HS-27A (cell line): ENCODE results near the gene ZNF12.
A peak's percentile ranks its signal among the peaks of the same experiment; 100 is the strongest.
"Not testable (repeated sequence)": the region's sequence is repeated elsewhere in the genome, so short reads cannot be mapped to it uniquely, and the experiment has no call there.

Experiments used
- DNase-seq: peaks from one replicate; pipeline ENCODE4 v3.0.0-alpha.2; 2012; ENCODE audit warnings: low read depth, missing footprints

ZNF12 gene

DNA sequence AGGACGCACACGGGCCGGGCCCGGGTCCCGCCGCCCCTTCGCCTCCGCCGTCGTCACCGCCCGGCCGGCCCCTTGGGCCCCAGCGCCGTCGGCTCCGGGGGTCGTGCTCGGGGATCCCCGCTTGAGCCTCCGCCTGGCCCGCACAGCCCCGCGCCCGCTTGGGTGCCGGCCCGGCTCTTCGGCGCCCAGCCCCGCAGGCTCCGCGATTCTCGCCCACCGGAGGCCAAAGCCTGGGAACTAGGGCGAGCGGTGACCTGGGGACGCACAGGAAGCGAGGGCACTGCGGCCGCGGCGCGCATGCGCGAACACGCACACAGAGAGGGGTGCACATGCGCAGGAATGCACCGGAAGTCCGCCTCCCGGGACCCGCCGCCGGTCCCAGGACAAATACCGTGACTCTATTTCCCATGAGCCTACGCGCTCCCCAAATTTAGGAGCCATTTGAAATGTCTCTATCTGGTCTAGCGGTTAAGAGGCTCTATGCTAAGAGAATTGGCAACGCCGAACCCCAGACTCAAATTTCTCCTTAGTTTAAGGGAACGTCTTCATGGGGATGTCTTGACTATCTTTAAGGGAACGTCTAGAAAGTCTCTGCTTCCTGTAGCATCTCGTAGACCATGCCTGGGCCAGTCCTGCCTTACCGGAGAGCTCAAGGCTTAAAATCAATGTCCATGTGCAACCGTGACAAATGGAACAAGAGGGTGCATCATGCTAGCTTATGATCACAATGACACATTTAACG is at the start of gene ZNF12:
ZNF12 (minus strand) TSS at position 282 of the 742 bp plus-strand sequence. CDS start 1,774 bp downstream, outside the sequence.
- peak; percentile 65 for DNase-seq

DNA sequence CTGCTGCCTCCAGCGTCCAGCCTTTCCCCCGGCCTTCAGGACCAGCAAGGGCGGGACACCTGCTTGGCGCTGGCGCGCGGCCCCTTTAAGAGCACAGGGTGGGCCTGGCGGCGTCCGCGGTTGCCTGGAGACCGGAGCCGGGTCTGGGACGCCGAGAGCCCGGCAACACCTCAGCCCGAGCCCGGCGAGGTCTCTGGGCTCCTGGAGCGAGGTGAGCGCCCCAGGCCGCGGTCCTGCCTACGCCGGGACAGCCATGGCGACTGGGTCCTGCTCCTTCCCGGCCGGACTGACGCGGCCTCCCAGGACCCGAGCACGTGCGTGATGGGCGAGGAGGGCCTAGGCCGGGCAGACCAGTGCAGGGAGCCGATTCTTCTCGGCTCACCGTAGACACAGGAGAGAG is 47.2 kb upstream of the ZNF12 start, which contains the start of gene RSPH10B2:
RSPH10B2 (plus strand) TSS at position 140 of the 400 bp plus-strand sequence. CDS start 3,575 bp downstream, outside the sequence.
- DNase-seq, result not testable (repeated sequence)

- DNase-seq, result not testable (repeated sequence)
Measured at GRCh38 chr7:6750173-6750572, 43.4 kb upstream of the ZNF12 start.

- not testable (repeated sequence) for DNase-seq
Measured at GRCh38 chr7:6749335-6749734, 42.6 kb upstream of the ZNF12 start.

DNA sequence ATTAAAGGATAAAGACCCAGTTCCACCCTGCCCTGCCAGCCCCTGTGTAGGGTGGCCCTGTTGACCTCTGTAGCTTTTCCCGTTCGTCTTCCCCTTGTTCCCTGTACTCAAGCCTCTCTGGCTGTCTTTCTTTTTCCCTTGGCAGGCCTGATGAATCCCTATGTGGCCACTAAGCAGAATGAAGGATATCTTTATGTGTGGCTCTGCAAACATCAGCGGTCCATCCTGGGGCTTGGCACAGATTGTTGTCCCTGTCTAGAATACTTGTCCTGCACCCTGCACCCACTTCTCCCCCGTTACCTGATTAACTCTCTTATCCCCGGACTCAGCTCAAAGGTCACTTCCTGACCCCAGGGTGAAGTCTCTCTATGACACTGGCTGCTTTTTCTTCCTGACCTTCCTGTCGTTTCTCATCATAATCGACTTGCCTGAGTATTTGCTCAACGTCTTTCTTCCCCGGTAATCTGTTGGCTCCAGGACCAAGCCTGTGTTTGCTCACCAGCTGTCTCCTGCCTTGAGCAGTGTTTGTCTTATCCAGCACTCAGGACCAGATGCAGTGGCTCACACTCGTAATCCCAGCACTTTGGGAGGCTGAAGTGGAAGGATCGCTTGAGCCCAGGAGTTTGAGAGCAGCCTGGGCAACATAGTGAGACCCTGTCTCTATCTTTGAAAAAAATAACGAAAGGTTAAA is 37.8 kb upstream of the ZNF12 start:
- DNase-seq, result not testable (repeated sequence)

DNA sequence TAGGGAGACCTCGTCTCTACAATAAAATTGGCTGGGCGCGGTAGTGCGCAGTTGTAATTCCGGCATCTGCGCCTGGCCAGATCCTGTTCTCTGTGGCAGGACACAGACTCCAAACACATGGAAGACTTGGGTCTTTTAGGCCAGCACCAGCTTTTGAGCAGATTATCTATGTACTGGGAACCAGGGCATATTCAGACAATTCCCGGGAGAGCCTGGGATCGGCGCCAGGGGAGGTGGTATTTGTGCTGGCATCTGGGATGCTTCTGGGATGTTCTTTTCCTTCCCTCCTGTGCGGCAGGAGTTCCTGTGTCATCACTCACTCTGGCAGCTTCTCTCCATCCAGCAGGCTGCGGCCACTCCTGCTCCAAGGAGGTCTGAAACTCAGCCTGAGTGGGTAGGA is 31.7 kb upstream of the ZNF12 start:
- not testable (repeated sequence) for DNase-seq

DNA sequence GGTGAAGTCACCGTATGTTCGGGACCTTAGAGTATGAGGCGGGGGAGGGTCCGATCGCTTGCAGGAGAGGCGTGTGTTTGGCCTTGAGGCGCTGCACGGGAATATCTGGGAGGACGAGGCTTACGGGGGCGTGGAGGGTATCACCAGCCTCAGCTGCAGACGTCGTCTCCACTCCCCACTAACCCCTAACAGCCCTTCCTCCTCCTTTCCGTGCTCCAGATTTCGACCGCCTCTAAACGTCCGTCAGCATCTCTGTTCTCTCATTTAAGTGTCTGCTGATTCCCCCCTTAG is 23.5 kb upstream of the ZNF12 start:
- no peak for DNase-seq

DNA sequence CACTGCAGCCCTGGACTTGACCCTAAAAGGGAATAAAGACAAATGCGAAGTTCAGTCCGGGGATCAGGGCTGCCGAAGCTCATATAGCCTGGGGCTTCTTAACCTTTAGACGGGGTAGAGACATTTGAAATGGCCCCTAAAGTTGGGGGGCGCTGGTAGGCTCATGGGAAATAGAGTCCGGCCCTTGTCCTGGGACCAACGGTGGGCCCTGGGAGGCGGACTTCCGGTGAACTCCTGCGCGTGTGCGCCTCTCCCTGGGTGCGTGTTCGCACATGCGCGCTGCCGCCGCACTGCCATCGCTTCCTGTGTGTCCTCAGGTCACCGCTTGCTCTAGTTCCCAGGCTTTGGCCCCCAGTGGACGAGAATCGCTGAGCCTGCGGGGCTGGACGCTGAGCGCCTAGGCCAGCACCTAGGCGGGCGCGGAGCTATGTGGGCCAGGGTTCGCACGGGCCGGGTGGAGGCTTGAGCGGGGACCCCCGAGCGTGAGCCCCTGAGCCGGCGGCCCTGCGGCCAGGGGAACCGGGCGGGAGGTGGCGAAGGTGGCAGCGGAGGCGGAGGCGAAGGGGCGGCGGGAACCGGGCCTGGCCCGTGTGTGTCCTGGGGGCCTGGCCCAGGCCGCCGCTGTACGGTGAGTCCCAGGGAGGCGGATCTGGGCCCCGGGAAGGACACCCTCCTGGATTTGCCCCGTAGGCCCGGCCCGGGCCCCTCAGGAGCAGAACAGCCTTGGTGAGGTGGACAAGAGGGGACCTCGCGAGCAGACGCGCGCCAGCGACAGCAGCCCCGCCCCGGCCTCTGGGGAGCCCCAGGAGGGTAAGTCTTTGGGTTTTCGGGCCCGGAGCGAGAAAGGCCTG is 23.0 kb upstream of the ZNF12 start:
- DNase-seq, result peak; percentile 54

GRCh38 chr7:6728893-6729491 is 22.2 kb upstream of the ZNF12 start:
- not testable (repeated sequence) for DNase-seq

GRCh38 chr7:6727663-6728062 is 20.9 kb upstream of the ZNF12 start:
- no peak for DNase-seq

DNA sequence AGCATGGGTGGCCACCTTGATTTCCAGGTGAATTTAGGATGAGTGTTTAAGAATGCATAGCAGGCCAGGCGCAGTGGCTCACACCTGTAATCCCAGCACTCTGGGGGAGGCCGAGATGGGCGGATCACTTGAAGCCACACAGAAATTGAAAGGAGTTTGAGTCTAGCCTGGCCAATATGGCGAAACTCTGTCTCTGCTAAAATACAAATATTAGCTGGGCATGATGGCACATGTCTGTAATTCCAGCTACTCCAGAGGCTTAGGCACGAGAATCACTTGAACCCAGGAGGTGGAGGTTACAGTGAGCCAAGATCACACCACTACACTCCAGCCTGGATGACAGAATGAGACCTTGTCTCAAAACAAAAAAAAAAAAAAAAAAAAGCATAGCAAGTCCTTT is 19.6 kb upstream of the ZNF12 start:
- DNase-seq, result not testable (repeated sequence)

DNA sequence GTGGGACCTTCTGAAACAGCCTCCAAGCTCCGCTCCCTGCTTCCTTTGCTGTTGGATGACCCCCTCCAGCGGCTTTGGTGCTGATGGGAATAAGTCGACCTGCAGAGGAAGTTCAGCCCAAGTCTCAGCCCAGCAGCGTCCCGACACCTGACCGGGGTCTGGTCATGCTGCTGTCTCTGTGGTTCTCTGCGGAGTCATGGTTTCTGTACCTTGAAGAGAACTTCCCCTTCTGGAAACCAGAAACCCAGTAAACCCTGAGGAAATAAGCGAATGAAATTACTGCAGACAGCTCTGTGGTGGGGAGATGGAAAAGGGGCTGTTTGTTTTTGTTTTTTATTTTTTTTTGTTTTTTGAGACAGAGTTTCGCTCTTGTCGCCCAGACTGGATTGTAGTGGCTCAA is 18.3 kb upstream of the ZNF12 start:
- DNase-seq, result no peak

- not testable (repeated sequence) for DNase-seq
Measured at GRCh38 chr7:6724351-6724750, 17.6 kb upstream of the ZNF12 start.

DNA sequence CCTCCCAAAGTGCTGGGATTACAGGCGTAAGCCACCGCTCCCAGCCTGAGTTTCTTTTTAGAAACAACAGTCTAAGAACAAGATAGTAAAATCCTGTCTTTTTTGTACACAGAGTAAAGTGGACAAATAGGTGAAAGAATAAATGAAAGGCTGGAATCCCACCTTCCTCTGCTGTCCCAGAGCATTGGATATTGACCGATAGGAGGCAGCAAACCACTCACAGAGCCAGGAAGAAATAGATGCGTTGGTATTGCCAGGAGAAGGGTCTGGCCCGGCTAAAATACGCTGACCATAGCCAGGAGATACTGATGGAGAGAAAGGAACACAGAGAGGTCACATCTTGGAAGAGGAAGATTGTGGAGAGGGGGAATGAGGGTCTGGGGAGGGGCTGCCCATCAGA is 11.4 kb upstream of the ZNF12 start:
- DNase-seq, result no peak

DNA sequence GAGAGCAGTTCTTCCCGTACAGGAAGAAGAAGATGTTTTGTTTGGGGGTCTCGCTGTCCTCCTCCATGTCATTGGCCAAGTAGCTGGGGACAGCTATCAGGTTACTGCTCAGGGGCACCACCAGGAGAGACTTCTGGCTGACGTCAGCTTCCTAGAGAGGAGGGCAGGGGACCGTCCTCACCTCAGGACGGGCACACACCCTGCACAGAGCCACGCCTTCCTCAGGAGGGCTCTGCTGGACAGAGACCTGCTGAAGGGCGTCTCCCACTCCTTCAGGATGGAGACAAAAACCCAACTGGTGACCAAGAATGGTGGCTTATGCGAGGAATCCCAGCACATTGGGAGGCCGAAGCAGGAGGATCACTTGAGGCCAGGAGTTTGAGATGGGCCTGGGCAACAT is 9.2 kb upstream of the ZNF12 start:
- DNase-seq, result not testable (repeated sequence)

- DNase-seq, result no peak
Measured at GRCh38 chr7:6714360-6714759, 7.6 kb upstream of the ZNF12 start.

DNA sequence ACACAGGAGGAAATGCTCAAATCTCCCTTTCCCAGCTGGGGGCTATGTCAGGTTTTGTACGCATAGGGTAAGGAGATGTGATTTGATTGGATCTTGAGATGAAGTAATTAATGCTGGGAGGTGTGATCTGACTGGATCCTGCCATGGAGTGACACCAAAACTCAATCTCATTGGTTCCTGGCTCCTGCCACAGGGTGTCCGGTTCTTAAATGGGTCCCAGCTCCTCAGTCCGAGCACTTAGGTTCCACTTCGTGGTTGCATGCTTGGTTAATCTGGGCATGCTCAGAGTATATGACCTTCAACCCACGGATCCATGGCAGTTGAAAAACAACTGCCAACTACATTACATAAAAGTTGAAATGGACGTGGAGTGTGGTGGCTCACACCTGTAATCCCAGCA is 3.1 kb upstream of the ZNF12 start:
- no peak for DNase-seq

DNA sequence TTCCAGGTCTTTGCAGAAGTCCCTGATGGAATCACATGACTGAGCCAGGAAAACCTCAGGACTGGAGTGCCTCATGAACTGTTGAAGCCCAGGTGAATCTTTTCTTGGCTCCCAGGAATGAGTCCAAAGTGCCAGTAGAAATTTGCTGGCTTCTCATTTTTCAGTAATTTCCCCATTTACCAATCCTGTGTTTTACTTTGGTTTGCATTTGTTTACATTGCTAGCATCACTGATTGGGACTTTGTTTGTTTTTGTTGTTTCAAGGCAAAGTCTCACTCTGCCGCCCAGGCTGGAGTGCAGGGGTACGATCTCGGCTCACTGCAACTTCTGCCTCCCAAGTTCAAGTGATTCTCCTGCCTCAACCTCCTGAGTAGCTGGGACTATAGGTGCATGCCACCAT is 1.6 kb upstream of the ZNF12 start:
- DNase-seq, result no peak

DNA sequence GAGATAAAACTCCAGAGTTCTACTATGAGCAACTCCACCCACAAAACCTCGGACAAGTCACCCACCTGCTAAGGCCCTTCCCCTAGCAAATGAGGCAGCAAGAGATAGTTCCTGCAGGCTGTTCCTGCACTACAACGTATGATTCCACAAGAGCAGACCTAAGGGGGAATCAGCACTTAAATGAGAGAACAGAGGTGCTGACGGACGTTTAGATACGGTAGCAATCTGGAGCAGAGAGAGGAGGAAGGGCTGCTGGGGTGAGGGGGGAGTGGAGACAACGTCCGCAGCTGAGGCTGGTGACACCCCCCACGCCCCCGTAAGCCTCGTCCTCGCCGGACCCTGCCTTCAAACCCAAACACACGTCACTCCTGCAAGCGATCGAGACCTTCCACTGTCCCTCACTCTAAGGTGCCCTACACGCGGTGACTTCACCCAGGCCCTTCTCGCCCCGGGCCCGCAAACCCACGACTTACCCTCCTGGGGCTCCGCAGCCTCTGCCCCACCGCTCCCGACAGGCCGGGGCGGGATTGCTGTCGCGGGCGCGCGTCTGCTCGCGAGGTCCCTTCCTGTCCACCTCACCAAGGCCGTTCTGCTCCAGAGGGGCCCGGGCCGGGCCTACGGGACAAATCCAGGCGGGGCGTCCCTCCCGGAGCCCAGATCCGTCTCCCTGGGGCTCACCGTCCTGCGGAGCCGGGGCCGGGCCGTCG is 635 bp downstream of the ZNF12 start:
- DNase-seq, result no peak

- DNase-seq, result no peak
Measured at GRCh38 chr7:6701860-6702259, 4.9 kb downstream of the ZNF12 start.

DNA sequence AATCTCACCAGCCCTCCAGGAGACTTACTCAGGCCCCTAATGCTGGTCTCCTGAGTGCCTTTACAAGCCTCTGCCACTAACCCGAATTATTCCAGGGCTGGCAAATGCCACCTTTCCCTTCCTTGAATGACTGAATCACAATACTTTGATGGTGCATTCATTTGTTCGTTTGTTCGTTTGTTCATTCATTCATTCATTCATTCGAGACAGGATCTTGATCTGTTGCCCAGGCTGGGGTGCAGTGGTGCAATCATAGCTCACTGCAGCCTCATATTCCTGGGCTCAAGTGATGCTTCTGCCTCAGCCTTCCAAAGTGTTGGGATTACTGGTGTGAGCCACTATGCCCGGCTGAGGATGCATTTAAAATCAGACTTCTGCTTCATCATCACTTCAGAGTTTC is 6.0 kb downstream of the ZNF12 start:
- no peak for DNase-seq
